OCI-LY1 (cell line): ENCODE measurements around the gene FGF14.

Experiments
- H2AFZ ChIP-seq: fragments of 200-600 bp; sonication (generic), shearing (Covaris generic); 2 replicates; pipeline ENCODE4 v1.6.0; 2014; ENCODE audit warnings: antibody characterized with exemption, mild to moderate bottlenecking, low read length
- H3F3A ChIP-seq: fragments of 200-600 bp; sonication (generic), shearing (Covaris generic); 2 replicates; pipeline ENCODE4 v1.6.0; 2014; ENCODE audit warnings: mild to moderate bottlenecking, antibody characterized with exemption, low read length, moderate library complexity; ENCODE audit not compliant: insufficient read depth
- H3K27ac ChIP-seq: fragments of 200-600 bp; sonication (generic); 2 replicates; pipeline ENCODE4 v1.5.1; 2014; ENCODE audit warnings: low read length, mixed run types, mild to moderate bottlenecking, low read depth; ENCODE audit not compliant: poor library complexity, severe bottlenecking
- H3K27me3 ChIP-seq: fragments of 200-600 bp; sonication (generic); 2 replicates; pipeline ENCODE4 v1.6.0; 2014; ENCODE audit warnings: antibody characterized with exemption, mild to moderate bottlenecking, low read length, moderate library complexity; ENCODE audit not compliant: insufficient read depth
- H3K36me3 ChIP-seq: fragments of 200-600 bp; sonication (generic); 2 replicates; pipeline ENCODE4 v1.6.1; 2014; ENCODE audit warnings: mild to moderate bottlenecking, antibody characterized with exemption, low read length, moderate library complexity, mixed read lengths; ENCODE audit not compliant: insufficient read depth
- H3K4me1 ChIP-seq: fragments of 200-600 bp; sonication (generic); 2 replicates; pipeline ENCODE4 v1.5.1; 2014; ENCODE audit warnings: mild to moderate bottlenecking, low read length, moderate library complexity; ENCODE audit not compliant: insufficient read depth, severe bottlenecking
- H3K4me2 ChIP-seq: fragments of 200-600 bp; sonication (generic), shearing (Covaris generic); 2 replicates; pipeline ENCODE4 v1.6.1; 2014; ENCODE audit warnings: low read length
- H3K4me3 ChIP-seq: fragments of 200-600 bp; sonication (generic); 2 replicates; pipeline ENCODE4 v1.5.1; 2014; ENCODE audit warnings: low read length, low read depth, mild to moderate bottlenecking, mixed read lengths; ENCODE audit not compliant: poor library complexity, severe bottlenecking
- H3K79me2 ChIP-seq: fragments of 200-600 bp; shearing (Covaris generic); 2 replicates; pipeline ENCODE4 v1.6.1; 2016; ENCODE audit warnings: mixed run types, low read length, mixed read lengths; ENCODE audit not compliant: insufficient read depth
- H3K9ac ChIP-seq: fragments of 200-600 bp; sonication (generic), shearing (Covaris generic); 2 replicates; pipeline ENCODE4 v1.6.1; 2014; ENCODE audit warnings: mild to moderate bottlenecking, low read length, mixed read lengths
- H3K9me2 ChIP-seq: fragments of 200-600 bp; sonication (generic), shearing (Covaris generic); 2 replicates; pipeline ENCODE4 v1.6.1; 2014; ENCODE audit warnings: low read depth, mild to moderate bottlenecking, low read length, mixed read lengths
- H3K9me3 ChIP-seq: fragments of 200-600 bp; shearing (Covaris generic); 2 replicates; pipeline ENCODE4 v1.6.1; 2014; ENCODE audit warnings: low read length, mixed read lengths
- H4K20me1 ChIP-seq: fragments of 200-600 bp; sonication (generic), shearing (Covaris generic); 2 replicates; pipeline ENCODE4 v1.6.0; 2016; ENCODE audit warnings: mild to moderate bottlenecking, low read length; ENCODE audit not compliant: insufficient read depth
- EZH2 ChIP-seq: fragments of 200-600 bp; sonication (generic), shearing (Covaris generic); IDR thresholded peaks from 2 replicates; pipeline ENCODE4 v1.8.0; 2017; ENCODE audit warnings: borderline replicate concordance, mixed run types, mild to moderate bottlenecking, antibody characterized with exemption, low read length, moderate library complexity, mixed read lengths
- TF ChIP-seq, protein P1 (sequence below): fragments of 200-600 bp; sonication (generic), shearing (Covaris generic); IDR thresholded peaks from 2 replicates; pipeline ENCODE4 v1.5.1; 2017; ENCODE audit warnings: mild to moderate bottlenecking, antibody characterized with exemption, low read length, moderate library complexity, mixed read lengths

Gene FGF14

DNA sequence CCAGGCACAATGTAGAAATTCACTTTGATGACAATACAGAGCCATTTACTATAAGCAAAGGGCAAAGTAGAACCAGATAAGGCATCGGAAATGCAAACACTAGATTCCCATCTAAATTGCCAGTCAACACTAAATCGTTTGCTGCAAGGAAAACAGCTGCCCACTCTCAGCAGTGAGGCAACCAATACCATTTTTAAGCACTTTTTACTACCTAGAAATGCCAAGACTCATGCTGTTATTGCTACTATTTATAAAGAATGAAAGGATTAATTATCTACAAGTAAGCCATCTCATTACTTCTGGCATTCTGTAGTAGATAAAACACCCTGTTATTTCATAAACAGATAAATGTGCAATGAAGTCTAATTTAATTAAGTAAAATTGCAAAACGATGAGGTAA, 422.0 kb downstream of the FGF14 start:
- no peak overlapping the region for H3K9ac ChIP-seq
- H3K27ac ChIP-seq = no peak overlapping the region
- no peaks in the 10 kb centered on the region for H3K79me2 ChIP-seq
- no peak overlapping the region for H2AFZ ChIP-seq
- no peaks in the 10 kb centered on the region for H4K20me1 ChIP-seq
- no peaks in the 10 kb centered on the region for H3F3A ChIP-seq
- no peak overlapping the region for H3K4me2 ChIP-seq
- no peak overlapping the region for H3K4me3 ChIP-seq
- no peaks in the 10 kb centered on the region for H3K27me3 ChIP-seq
- TF ChIP-seq, protein P1, sequence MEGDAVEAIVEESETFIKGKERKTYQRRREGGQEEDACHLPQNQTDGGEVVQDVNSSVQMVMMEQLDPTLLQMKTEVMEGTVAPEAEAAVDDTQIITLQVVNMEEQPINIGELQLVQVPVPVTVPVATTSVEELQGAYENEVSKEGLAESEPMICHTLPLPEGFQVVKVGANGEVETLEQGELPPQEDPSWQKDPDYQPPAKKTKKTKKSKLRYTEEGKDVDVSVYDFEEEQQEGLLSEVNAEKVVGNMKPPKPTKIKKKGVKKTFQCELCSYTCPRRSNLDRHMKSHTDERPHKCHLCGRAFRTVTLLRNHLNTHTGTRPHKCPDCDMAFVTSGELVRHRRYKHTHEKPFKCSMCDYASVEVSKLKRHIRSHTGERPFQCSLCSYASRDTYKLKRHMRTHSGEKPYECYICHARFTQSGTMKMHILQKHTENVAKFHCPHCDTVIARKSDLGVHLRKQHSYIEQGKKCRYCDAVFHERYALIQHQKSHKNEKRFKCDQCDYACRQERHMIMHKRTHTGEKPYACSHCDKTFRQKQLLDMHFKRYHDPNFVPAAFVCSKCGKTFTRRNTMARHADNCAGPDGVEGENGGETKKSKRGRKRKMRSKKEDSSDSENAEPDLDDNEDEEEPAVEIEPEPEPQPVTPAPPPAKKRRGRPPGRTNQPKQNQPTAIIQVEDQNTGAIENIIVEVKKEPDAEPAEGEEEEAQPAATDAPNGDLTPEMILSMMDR = no peak
- TF ChIP-seq EZH2 = no peak
- H3K9me3 ChIP-seq = no peaks in the 10 kb centered on the region
- H3K36me3 ChIP-seq = no peaks in the 10 kb centered on the region
- no peaks in the 10 kb centered on the region for H3K4me1 ChIP-seq
- no peaks in the 10 kb centered on the region for H3K9me2 ChIP-seq

DNA sequence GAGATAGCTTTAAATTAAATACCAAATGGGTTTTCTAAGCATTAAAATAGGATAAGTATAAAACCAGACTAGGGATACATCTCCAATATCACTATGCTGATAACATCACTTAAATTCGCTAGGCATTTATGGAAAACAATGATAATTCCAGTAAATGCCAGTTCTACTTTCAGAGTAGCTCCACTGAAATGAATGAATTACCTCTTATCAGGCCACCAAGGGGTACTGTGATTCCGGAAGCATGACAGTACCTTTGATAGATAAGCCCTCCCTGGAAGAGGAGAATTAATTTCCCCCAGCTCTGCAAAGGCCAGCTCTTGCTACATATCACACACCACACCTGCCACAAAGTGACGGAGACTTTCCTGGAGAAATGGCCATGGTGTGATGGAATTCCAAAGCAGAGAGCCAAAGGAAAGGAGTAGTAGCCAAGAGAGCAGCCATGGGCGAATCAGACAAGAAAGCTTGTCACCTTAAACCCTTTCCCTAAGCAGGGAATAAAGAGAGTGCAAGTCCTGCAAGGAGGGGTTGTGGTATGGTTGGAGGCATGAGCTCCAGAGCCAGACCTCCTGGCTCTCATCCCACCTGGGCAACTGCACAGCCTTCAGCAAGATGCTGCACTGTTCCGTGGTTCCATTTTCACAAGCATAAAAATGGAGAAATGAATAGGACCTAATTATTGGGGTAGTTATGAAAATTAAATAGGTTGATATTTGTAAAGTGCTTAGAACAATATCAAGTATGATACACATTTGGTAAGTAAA, 423.1 kb downstream of the FGF14 start:
- H3F3A ChIP-seq = no peaks in the 10 kb centered on the region
- H3K4me3 ChIP-seq = no peak overlapping the region
- no peaks in the 10 kb centered on the region for H3K36me3 ChIP-seq
- H3K9me2 ChIP-seq = no peaks in the 10 kb centered on the region
- no peak overlapping the region for H3K9ac ChIP-seq
- no peaks in the 10 kb centered on the region for H3K79me2 ChIP-seq
- H3K4me2 ChIP-seq = no peak overlapping the region
- no peak overlapping the region for H2AFZ ChIP-seq
- H4K20me1 ChIP-seq = no peaks in the 10 kb centered on the region
- H3K9me3 ChIP-seq = no peaks in the 10 kb centered on the region
- no peaks in the 10 kb centered on the region for H3K27me3 ChIP-seq
- TF ChIP-seq, protein P1 = no peak
- no peak for TF ChIP-seq EZH2
- no peak overlapping the region for H3K27ac ChIP-seq
- H3K4me1 ChIP-seq = no peaks in the 10 kb centered on the region

DNA sequence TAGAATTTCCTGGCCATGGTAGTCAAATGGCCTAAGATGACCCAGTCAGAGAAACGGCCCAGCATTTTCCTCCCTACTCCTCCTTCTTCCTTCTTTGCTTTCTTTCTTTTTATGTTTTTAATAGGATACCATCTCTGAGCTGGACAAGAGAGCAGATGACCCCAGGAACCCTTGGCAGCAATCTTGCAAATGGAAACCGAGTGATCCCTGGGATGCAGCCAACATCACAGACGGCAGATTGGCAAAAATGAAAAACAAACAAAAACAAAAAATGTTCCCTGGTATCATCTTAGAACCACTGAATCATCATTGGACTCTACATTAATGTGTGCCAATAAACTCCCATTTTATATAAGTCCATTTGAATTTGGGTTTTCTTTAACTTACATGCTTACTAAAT, 424.4 kb downstream of the FGF14 start:
- Histone ChIP-seq H3K9me3 (no peaks in the 10 kb centered on the region), H3K79me2 (no peaks in the 10 kb centered on the region), H3K4me2 (no peak overlapping the region), H3K27ac (no peak overlapping the region), H3K9me2 (no peaks in the 10 kb centered on the region), H3K9ac (no peak overlapping the region), H2AFZ (no peak overlapping the region), H3K27me3 (no peaks in the 10 kb centered on the region), H4K20me1 (no peaks in the 10 kb centered on the region), H3F3A (no peaks in the 10 kb centered on the region), H3K36me3 (no peaks in the 10 kb centered on the region), H3K4me3 (no peak overlapping the region), H3K4me1 (no peaks in the 10 kb centered on the region)
- TF ChIP-seq, protein P1 = no peak
- TF ChIP-seq EZH2 = no peak
